GM12892 (cell line): Measurements from ENCODE around the gene STK32C.

Experiments used
- POLR2A ChIP-seq: IDR thresholded peaks from 2 replicates; pipeline ENCODE4 v1.6.1; 2011; ENCODE audit warnings: low read depth, low read length, control low read depth
- POLR2AphosphoS5 ChIP-seq: IDR thresholded peaks from 2 replicates; pipeline ENCODE4 v1.6.1; 2011; ENCODE audit warnings: low read depth, low read length, control low read depth

GRCh38 chr10:132172091-132173066, 135.4 kb downstream of the STK32C start:
- TF ChIP-seq POLR2AphosphoS5 (no peak), POLR2A (no peak)
